Mammary epithelial cell (primary cell): ENCODE results near the gene PRAF2.

ENCODE experiments used
- CTCF ChIP-seq, 2 donors: IDR thresholded peaks in 1 of 2; conservative IDR thresholded peaks in 1 of 2; 2 replicates each; pipeline ENCODE4 v1.5.1; 2011 to 2012; ENCODE audit warnings: inconsistent platforms in 2 of 2, low read length in 2 of 2, mild to moderate bottlenecking in 2 of 2, control low read depth in 1 of 2, low read depth in 1 of 2; ENCODE audit not compliant: insufficient read depth in 1 of 2; ENCODE audit errors: extremely low read depth in 1 of 2
- EZH2 ChIP-seq: IDR thresholded peaks from 2 replicates; pipeline ENCODE4 v1.6.1; 2012; ENCODE audit warnings: low read length, inconsistent platforms, borderline replicate concordance

DNA sequence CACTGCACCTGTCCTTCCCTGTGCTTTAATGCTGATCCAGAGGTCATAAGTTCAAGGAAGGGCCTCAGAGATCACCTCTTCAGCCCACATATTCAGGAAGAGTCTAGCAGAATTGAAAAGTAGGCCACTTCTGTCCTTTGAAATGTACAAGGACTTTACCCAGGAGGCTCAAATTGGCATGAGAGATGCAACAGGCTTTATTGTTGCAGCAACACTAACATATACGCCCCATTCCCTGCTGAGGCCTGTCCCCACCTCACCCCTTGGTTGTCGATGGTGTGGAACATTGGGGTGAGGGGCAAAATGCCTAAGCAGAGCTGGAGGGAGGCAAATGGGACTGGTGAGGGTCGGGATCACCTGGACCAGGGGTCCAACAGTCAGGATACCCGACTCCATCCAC, 2.8 kb downstream of the PRAF2 start:
- TF ChIP-seq CTCF (conservative IDR thresholded peaks at IDR 0.05 in 1 of 2, IDR thresholded peaks at IDR 0.05 in 1 of 2; ENCODE audit: extremely low read depth in 1 of 2, insufficient read depth in 1 of 2, low read depth in 1 of 2, low read length in 2 of 2) (no peak), EZH2 (no peak)
